ENCODE measurements around the gene ATF7. TPM values are rescaled to one million over a fixed set of nuclear protein-coding genes. Genes with fewer than 3 reads are reported as not detected.

Gene ATF7
- total RNA-seq, 4 donors from 2014 or later = 12.5 to 28.0 (median 20.6) TPM

DNA sequence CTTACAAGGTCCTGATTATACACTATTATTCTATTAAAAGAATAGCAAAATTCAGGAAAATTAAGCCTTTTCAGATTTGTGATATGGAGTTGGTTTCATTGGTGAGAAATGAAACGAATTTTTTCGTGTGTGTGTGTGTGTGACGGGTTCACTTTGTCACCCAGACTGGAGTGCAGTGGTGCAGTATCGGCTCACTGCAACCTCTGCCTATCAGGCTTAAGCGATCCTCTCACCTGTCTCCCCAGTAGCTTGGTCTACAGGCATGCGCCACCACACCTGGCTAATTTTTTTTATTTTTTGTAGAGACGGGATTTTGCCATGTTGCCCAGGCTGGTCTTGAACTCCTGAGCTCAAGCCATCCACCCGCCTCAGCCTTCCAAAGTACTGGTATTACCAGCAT, 164.6 kb downstream of the ATF7 start:
- Histone ChIP-seq H3K27ac (no peak overlapping the region), H3K4me3 (no peak overlapping the region), H3K4me1 (peaks cover 0 to 63% (median 18%) of the 10 kb centered on the region in 3 donors), H3K9me3 (no peaks in the 10 kb centered on the region), H3K36me3 (peaks cover 82 to 100% (median 90%) of the 10 kb centered on the region in 3 donors), H3K27me3 (no peaks in the 10 kb centered on the region)
- 81 to 85% methylated on average over 8 of the region's 8 CpGs for WGBS, 2 donors
- TF ChIP-seq, protein P1, sequence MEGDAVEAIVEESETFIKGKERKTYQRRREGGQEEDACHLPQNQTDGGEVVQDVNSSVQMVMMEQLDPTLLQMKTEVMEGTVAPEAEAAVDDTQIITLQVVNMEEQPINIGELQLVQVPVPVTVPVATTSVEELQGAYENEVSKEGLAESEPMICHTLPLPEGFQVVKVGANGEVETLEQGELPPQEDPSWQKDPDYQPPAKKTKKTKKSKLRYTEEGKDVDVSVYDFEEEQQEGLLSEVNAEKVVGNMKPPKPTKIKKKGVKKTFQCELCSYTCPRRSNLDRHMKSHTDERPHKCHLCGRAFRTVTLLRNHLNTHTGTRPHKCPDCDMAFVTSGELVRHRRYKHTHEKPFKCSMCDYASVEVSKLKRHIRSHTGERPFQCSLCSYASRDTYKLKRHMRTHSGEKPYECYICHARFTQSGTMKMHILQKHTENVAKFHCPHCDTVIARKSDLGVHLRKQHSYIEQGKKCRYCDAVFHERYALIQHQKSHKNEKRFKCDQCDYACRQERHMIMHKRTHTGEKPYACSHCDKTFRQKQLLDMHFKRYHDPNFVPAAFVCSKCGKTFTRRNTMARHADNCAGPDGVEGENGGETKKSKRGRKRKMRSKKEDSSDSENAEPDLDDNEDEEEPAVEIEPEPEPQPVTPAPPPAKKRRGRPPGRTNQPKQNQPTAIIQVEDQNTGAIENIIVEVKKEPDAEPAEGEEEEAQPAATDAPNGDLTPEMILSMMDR (IDR thresholded peaks at IDR 0.05) = no peak
- TF ChIP-seq POLR2A (IDR thresholded peaks at IDR 0.05) = no peak
- intact Hi-C loops (cut with DNase I) = no loop called here
- no peak for DNase-seq

DNA sequence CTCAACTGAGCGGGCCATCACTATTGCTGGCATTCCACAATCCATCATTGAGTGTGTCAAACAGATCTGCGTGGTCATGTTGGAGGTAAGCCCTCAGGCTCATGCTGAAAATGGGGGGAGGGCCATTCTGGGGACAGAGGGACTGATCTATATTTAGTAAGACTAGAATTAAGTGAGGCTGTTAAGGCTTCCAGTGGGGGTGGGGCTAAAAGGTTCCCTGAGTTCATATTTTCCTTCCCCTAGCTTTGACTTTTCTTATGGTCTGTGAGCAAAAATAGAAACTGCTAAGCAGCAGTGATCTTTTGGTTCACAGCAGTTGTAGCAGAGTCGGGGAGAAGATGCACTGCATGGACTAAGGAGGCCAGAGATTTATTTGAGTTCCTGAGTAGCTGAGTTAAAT, 165.1 kb downstream of the ATF7 start:
- H3K36me3 ChIP-seq = peaks cover 81 to 100% (median 90%) of the 10 kb centered on the region in 3 donors
- H3K27me3 ChIP-seq = no peaks in the 10 kb centered on the region
- no peak overlapping the region for H3K4me3 ChIP-seq
- peaks cover 0 to 57% (median 13%) of the 10 kb centered on the region in 3 donors for H3K4me1 ChIP-seq
- DNase-seq = no peak
- H3K9me3 ChIP-seq = no peaks in the 10 kb centered on the region
- no peak for TF ChIP-seq POLR2A (IDR thresholded peaks at IDR 0.05)
- TF ChIP-seq, protein P1 (IDR thresholded peaks at IDR 0.05) = no peak
- WGBS, 2 donors = 48 to 57% methylated on average over 3 of the region's 3 CpGs
- intact Hi-C loops (cut with DNase I) = no loop called here
- peak overlapping the region in 1 of 4 donors; percentile 25 for H3K27ac ChIP-seq

DNA sequence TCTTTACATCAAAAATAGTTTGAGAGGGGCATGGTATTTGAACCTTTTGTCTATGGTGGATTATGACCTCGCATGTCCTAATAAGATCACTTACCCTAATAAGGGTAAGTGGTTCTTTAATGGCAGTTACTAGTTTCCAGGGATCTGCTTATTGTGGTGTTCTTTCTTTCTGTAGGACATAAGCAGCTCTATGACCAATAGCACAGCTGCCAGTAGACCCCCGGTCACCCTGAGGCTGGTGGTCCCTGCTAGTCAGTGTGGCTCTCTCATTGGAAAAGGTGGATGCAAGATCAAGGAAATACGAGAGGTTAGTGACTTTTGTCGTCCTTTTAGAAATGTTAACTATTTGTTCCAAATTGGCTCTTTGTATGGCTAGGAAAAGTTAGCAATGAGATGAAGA, 167.1 kb downstream of the ATF7 start:
- peaks cover 73 to 100% (median 90%) of the 10 kb centered on the region in 3 donors for H3K36me3 ChIP-seq
- no peak for DNase-seq
- H3K4me3 ChIP-seq = no peak overlapping the region
- 65 to 71% methylated on average over 4 of the region's 4 CpGs for WGBS, 2 donors
- H3K4me1 ChIP-seq = peaks cover 2 to 53% (median 12%) of the 10 kb centered on the region in 3 donors
- TF ChIP-seq POLR2A (IDR thresholded peaks at IDR 0.05) = no peak
- TF ChIP-seq, protein P1 (IDR thresholded peaks at IDR 0.05) = no peak
- no peaks in the 10 kb centered on the region for H3K27me3 ChIP-seq
- H3K27ac ChIP-seq = no peak overlapping the region
- no peaks in the 10 kb centered on the region for H3K9me3 ChIP-seq
- intact Hi-C loops (cut with DNase I) = loop anchor here (10.0 kb wide), 1 partner anchor 46 kb away; the partner anchor contains the start of genes NPFF and TARBP2

Small RNA genes within 50 kb of the gene (small RNA-seq; reads per million reads assigned to genes)
- gene AC023509.3 = 0 reads per million in 4 donors

Other genes with a start within 250 kb of the ATF7 start
- gene SP1, start 246.2 kb downstream of the ATF7 start, total RNA-seq = 10 to 100 TPM; 58.2 to 78.4 (median 62.0) TPM
- gene AMHR2, start 202.5 kb downstream of the ATF7 start, total RNA-seq = under 1 TPM in 1 of 4 donors, not detected in 3; 0.76 TPM
- gene PRR13, start 184.6 kb downstream of the ATF7 start, total RNA-seq = 10 to 100 TPM; 24.9 to 72.9 (median 51.1) TPM
- 100 to 1,000 TPM; 202 to 400 (median 287) TPM for gene PCBP2, start 174.3 kb downstream of the ATF7 start, total RNA-seq
- gene MAP3K12, start 126.9 kb downstream of the ATF7 start, total RNA-seq = 1 to 10 TPM in 3 of 4 donors, under 1 TPM in 1; 0.80 to 8.4 (median 2.7) TPM
- gene TARBP2, start 125.1 kb downstream of the ATF7 start, total RNA-seq = 10 to 100 TPM; 19.5 to 25.9 (median 22.7) TPM
- gene NPFF, start 118.9 kb downstream of the ATF7 start, total RNA-seq = under 1 TPM in 1 of 4 donors, not detected in 3; 0.70 TPM
- 100 to 1,000 TPM; 240 to 303 (median 268) TPM for gene ATP5MC2, start 49.7 kb upstream of the ATF7 start, total RNA-seq
- gene CALCOCO1, start 101.1 kb upstream of the ATF7 start, total RNA-seq = 100 to 1,000 TPM in 1 of 4 donors, 10 to 100 TPM in 3; 29.5 to 159 (median 52.2) TPM
- gene CISTR, start 125.6 kb upstream of the ATF7 start, total RNA-seq = not detected

Data from esophagus squamous epithelium (tissue), 5 donors.